ENCODE results near the gene ZC2HC1B. TPM values are rescaled to one million over a fixed set of nuclear protein-coding genes. Genes with fewer than 3 reads are reported as not detected.
"Not testable (repeated sequence)": the region's sequence is repeated elsewhere in the genome, so short reads cannot be mapped to it uniquely, and the experiment has no call there.

The ZC2HC1B gene
- total RNA-seq, 1 donor from 2014 or later, result not detected

- TF ChIP-seq CTCF (IDR thresholded peaks at IDR 0.05), result no peak
- Mint-ChIP-seq H3K27me3 (ENCODE audit: unreplicated experiment) (no peaks in the 10 kb centered on the region), H3K36me3 (ENCODE audit: unreplicated experiment) (peaks cover 10% of the 10 kb centered on the region), H3K4me1 (ENCODE audit: unreplicated experiment) (peaks cover 9% of the 10 kb centered on the region), H3K9me3 (ENCODE audit: unreplicated experiment) (no peaks in the 10 kb centered on the region), H3K27ac (ENCODE audit: unreplicated experiment) (no peak overlapping the region), H3K4me3 (ENCODE audit: unreplicated experiment) (no peak overlapping the region)
- no peak for DNase-seq (ENCODE audit: extremely low spot score, unreplicated experiment)
Measured at GRCh38 chr6:143900358-143900757, 36.1 kb downstream of the ZC2HC1B start.

GRCh38 chr6:143901885-143902750 is 37.8 kb downstream of the ZC2HC1B start:
- Mint-ChIP-seq H3K4me3 (ENCODE audit: unreplicated experiment) (no peak overlapping the region), H3K27me3 (ENCODE audit: unreplicated experiment) (peaks cover 6% of the 10 kb centered on the region), H3K27ac (ENCODE audit: unreplicated experiment) (peak overlapping the region; percentile 31), H3K4me1 (ENCODE audit: unreplicated experiment) (peaks cover 9% of the 10 kb centered on the region), H3K36me3 (ENCODE audit: unreplicated experiment) (peaks cover 13% of the 10 kb centered on the region), H3K9me3 (ENCODE audit: unreplicated experiment) (peaks cover 5% of the 10 kb centered on the region)
- TF ChIP-seq CTCF (IDR thresholded peaks at IDR 0.05), result no peak
- DNase-seq (ENCODE audit: extremely low spot score, unreplicated experiment), result no peak

GRCh38 chr6:143902827-143903226 is 38.6 kb downstream of the ZC2HC1B start:
- Mint-ChIP-seq H3K27me3 (ENCODE audit: unreplicated experiment) (peaks cover 6% of the 10 kb centered on the region), H3K4me3 (ENCODE audit: unreplicated experiment) (no peak overlapping the region), H3K4me1 (ENCODE audit: unreplicated experiment) (peaks cover 9% of the 10 kb centered on the region), H3K27ac (ENCODE audit: unreplicated experiment) (no peak overlapping the region), H3K36me3 (ENCODE audit: unreplicated experiment) (peaks cover 11% of the 10 kb centered on the region), H3K9me3 (ENCODE audit: unreplicated experiment) (peaks cover 5% of the 10 kb centered on the region)
- no peak for TF ChIP-seq CTCF (IDR thresholded peaks at IDR 0.05)
- no peak for DNase-seq (ENCODE audit: extremely low spot score, unreplicated experiment)

GRCh38 chr6:143911028-143911427 is 46.8 kb downstream of the ZC2HC1B start:
- Mint-ChIP-seq H3K27me3 (ENCODE audit: unreplicated experiment) (peaks cover 21% of the 10 kb centered on the region), H3K9me3 (ENCODE audit: unreplicated experiment) (peaks cover 28% of the 10 kb centered on the region), H3K4me1 (ENCODE audit: unreplicated experiment) (no peaks in the 10 kb centered on the region), H3K36me3 (ENCODE audit: unreplicated experiment) (peaks cover 22% of the 10 kb centered on the region), H3K27ac (ENCODE audit: unreplicated experiment) (no peak overlapping the region), H3K4me3 (ENCODE audit: unreplicated experiment) (no peak overlapping the region)
- no peak for DNase-seq (ENCODE audit: extremely low spot score, unreplicated experiment)
- TF ChIP-seq CTCF (IDR thresholded peaks at IDR 0.05), result no peak

- no peak for TF ChIP-seq CTCF (IDR thresholded peaks at IDR 0.05)
- H3K27me3 Mint-ChIP-seq (ENCODE audit: unreplicated experiment), result peaks cover 21% of the 10 kb centered on the region
- no peak overlapping the region for H3K4me3 Mint-ChIP-seq (ENCODE audit: unreplicated experiment)
Measured at GRCh38 chr6:143912671-143913070, 48.4 kb downstream of the ZC2HC1B start.

GRCh38 chr6:143917026-143917425 is 52.8 kb downstream of the ZC2HC1B start:
- not testable (repeated sequence) for H3K27ac Mint-ChIP-seq (ENCODE audit: unreplicated experiment)
- H3K36me3 Mint-ChIP-seq (ENCODE audit: unreplicated experiment), result peaks cover 28% of the 10 kb centered on the region

More at GRCh38 chr6:143912671-143913070, 48.4 kb downstream of the ZC2HC1B start:
- Mint-ChIP-seq H3K4me1 (ENCODE audit: unreplicated experiment) (no peaks in the 10 kb centered on the region), H3K36me3 (ENCODE audit: unreplicated experiment) (peaks cover 27% of the 10 kb centered on the region), H3K27ac (ENCODE audit: unreplicated experiment) (no peak overlapping the region), H3K9me3 (ENCODE audit: unreplicated experiment) (peaks cover 32% of the 10 kb centered on the region)
- DNase-seq (ENCODE audit: extremely low spot score, unreplicated experiment), result no peak

More at GRCh38 chr6:143917026-143917425, 52.8 kb downstream of the ZC2HC1B start:
- peaks cover 10% of the 10 kb centered on the region for H3K27me3 Mint-ChIP-seq (ENCODE audit: unreplicated experiment)
- H3K4me1 Mint-ChIP-seq (ENCODE audit: unreplicated experiment); H3K4me3 Mint-ChIP-seq (ENCODE audit: unreplicated experiment); DNase-seq (ENCODE audit: extremely low spot score, unreplicated experiment): not testable (repeated sequence)
- H3K9me3 Mint-ChIP-seq (ENCODE audit: unreplicated experiment), result peaks cover 19% of the 10 kb centered on the region
